WERI-Rb-1 (cell line): ENCODE results near the gene ZNF213.

ENCODE experiments used
- DNase-seq: peaks from one replicate; pipeline ENCODE4 v3.0.0-alpha.2; 2020
- H3K27ac ChIP-seq: fragments of 250-450 bp; sonication (Bioruptor Pico); 2 replicates; pipeline ENCODE4 v1.5.1; 2020; ENCODE audit warnings: mild to moderate bottlenecking, moderate library complexity
- H3K27me3 ChIP-seq: fragments of 250-450 bp; sonication (Bioruptor Pico); 2 replicates; pipeline ENCODE4 v1.5.1; 2021; ENCODE audit warnings: mild to moderate bottlenecking, low read depth, moderate library complexity; ENCODE audit not compliant: insufficient read depth, severe bottlenecking
- H3K36me3 ChIP-seq: fragments of 250-450 bp; sonication (Bioruptor Pico); 2 replicates; pipeline ENCODE4 v1.5.1; 2020; ENCODE audit warnings: mild to moderate bottlenecking, moderate library complexity
- H3K4me3 ChIP-seq: 2 replicates; pipeline ENCODE4 v1.5.1; 2011; ENCODE audit warnings: low read depth, mild to moderate bottlenecking, control low read depth, low read length
- H3K9me3 ChIP-seq: fragments of 250-450 bp; sonication (Bioruptor Pico); 2 replicates; pipeline ENCODE4 v1.5.1; 2021; ENCODE audit warnings: mild to moderate bottlenecking, moderate library complexity; ENCODE audit not compliant: severe bottlenecking
- CTCF ChIP-seq: IDR thresholded peaks from 2 replicates; pipeline ENCODE4 v1.5.1; 2011; ENCODE audit warnings: low read depth, mild to moderate bottlenecking, control low read depth, inconsistent platforms, low read length

ZNF213 gene

GRCh38 chr16:3143598-3144320 lies 8.9 kb downstream of the ZNF213 start:
- TF ChIP-seq CTCF = no peak
- Histone ChIP-seq H3K9me3 (no peaks in the 10 kb centered on the region), H3K27ac (no peak overlapping the region), H3K27me3 (peaks cover 2% of the 10 kb centered on the region), H3K36me3 (peaks cover 19% of the 10 kb centered on the region), H3K4me3 (no peak overlapping the region)
- DNase-seq = no peak

- H3K27me3 ChIP-seq = peaks cover 7% of the 10 kb centered on the region
- no peak for TF ChIP-seq CTCF
- peaks cover 15% of the 10 kb centered on the region for H3K36me3 ChIP-seq
- H3K27ac ChIP-seq = no peak overlapping the region
- no peak for DNase-seq
- no peak overlapping the region for H3K4me3 ChIP-seq
- H3K9me3 ChIP-seq = no peaks in the 10 kb centered on the region
Measured at GRCh38 chr16:3144321-3144983, 9.6 kb downstream of the ZNF213 start.

GRCh38 chr16:3145151-3145550 lies 10.3 kb downstream of the ZNF213 start:
- H3K4me3 ChIP-seq = no peak overlapping the region
- peaks cover 7% of the 10 kb centered on the region for H3K27me3 ChIP-seq
- H3K36me3 ChIP-seq = peaks cover 11% of the 10 kb centered on the region
- no peak for TF ChIP-seq CTCF
- H3K9me3 ChIP-seq = no peaks in the 10 kb centered on the region
- no peak for DNase-seq
- H3K27ac ChIP-seq = no peak overlapping the region

GRCh38 chr16:3145660-3146059 lies 10.8 kb downstream of the ZNF213 start:
- Histone ChIP-seq H3K27me3 (peaks cover 7% of the 10 kb centered on the region), H3K9me3 (no peaks in the 10 kb centered on the region), H3K4me3 (no peak overlapping the region), H3K27ac (no peak overlapping the region), H3K36me3 (peaks cover 9% of the 10 kb centered on the region)
- no peak for DNase-seq
- no peak for TF ChIP-seq CTCF

GRCh38 chr16:3147046-3147756 lies 12.4 kb downstream of the ZNF213 start:
- no peak for TF ChIP-seq CTCF
- Histone ChIP-seq H3K27ac (no peak overlapping the region), H3K27me3 (peaks cover 7% of the 10 kb centered on the region), H3K9me3 (no peaks in the 10 kb centered on the region), H3K4me3 (no peak overlapping the region), H3K36me3 (peaks cover 4% of the 10 kb centered on the region)
- no peak for DNase-seq
